ENCODE measurements around the gene DENND10.

The DENND10 gene

DNA sequence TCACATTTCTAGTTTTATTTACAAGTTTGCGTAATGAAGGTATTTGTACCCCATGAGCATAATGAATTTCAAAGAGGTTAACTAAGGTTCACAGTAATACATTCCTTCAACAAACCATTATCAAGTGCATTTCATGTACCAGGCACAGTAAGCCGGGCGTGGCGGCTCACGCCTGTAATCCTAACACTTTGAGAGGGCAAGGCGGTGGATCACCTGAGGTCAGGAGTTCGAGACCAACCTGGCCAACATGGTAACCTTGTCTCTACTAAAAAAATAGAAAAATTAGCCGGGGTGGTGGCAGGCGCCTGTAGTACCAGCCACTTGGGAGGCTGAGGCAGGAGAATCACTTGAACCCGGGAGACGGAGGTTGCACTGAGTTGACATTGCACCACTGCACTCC, 19.0 kb upstream of the DENND10 start:
- TF ChIP-seq, protein P1, sequence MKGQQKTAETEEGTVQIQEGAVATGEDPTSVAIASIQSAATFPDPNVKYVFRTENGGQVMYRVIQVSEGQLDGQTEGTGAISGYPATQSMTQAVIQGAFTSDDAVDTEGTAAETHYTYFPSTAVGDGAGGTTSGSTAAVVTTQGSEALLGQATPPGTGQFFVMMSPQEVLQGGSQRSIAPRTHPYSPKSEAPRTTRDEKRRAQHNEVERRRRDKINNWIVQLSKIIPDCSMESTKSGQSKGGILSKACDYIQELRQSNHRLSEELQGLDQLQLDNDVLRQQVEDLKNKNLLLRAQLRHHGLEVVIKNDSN (IDR thresholded peaks at IDR 0.05), result no peak
- TF ChIP-seq, protein P2, sequence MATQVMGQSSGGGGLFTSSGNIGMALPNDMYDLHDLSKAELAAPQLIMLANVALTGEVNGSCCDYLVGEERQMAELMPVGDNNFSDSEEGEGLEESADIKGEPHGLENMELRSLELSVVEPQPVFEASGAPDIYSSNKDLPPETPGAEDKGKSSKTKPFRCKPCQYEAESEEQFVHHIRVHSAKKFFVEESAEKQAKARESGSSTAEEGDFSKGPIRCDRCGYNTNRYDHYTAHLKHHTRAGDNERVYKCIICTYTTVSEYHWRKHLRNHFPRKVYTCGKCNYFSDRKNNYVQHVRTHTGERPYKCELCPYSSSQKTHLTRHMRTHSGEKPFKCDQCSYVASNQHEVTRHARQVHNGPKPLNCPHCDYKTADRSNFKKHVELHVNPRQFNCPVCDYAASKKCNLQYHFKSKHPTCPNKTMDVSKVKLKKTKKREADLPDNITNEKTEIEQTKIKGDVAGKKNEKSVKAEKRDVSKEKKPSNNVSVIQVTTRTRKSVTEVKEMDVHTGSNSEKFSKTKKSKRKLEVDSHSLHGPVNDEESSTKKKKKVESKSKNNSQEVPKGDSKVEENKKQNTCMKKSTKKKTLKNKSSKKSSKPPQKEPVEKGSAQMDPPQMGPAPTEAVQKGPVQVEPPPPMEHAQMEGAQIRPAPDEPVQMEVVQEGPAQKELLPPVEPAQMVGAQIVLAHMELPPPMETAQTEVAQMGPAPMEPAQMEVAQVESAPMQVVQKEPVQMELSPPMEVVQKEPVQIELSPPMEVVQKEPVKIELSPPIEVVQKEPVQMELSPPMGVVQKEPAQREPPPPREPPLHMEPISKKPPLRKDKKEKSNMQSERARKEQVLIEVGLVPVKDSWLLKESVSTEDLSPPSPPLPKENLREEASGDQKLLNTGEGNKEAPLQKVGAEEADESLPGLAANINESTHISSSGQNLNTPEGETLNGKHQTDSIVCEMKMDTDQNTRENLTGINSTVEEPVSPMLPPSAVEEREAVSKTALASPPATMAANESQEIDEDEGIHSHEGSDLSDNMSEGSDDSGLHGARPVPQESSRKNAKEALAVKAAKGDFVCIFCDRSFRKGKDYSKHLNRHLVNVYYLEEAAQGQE (IDR thresholded peaks at IDR 0.05; ENCODE audit: low read depth), result no peak
- TF ChIP-seq, protein P3, sequence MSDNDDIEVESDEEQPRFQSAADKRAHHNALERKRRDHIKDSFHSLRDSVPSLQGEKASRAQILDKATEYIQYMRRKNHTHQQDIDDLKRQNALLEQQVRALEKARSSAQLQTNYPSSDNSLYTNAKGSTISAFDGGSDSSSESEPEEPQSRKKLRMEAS (IDR thresholded peaks at IDR 0.05), result no peak
- TF ChIP-seq TAF1 (IDR thresholded peaks at IDR 0.05; ENCODE audit: low read depth) (no peak), YY1 (IDR thresholded peaks at IDR 0.05; ENCODE audit: low read depth) (no peak), CEBPB (IDR thresholded peaks at IDR 0.05) (no peak), RAD21 (IDR thresholded peaks at IDR 0.05; ENCODE audit: low read depth) (no peak), CREB1 (IDR thresholded peaks at IDR 0.05; ENCODE audit: low read depth) (no peak), NFIC (IDR thresholded peaks at IDR 0.05) (no peak), TCF12 (IDR thresholded peaks at IDR 0.05; ENCODE audit: low read depth) (no peak), ZBTB7A (IDR thresholded peaks at IDR 0.05; ENCODE audit: low read depth) (no peak), TEAD4 (IDR thresholded peaks at IDR 0.05) (no peak)

DNA sequence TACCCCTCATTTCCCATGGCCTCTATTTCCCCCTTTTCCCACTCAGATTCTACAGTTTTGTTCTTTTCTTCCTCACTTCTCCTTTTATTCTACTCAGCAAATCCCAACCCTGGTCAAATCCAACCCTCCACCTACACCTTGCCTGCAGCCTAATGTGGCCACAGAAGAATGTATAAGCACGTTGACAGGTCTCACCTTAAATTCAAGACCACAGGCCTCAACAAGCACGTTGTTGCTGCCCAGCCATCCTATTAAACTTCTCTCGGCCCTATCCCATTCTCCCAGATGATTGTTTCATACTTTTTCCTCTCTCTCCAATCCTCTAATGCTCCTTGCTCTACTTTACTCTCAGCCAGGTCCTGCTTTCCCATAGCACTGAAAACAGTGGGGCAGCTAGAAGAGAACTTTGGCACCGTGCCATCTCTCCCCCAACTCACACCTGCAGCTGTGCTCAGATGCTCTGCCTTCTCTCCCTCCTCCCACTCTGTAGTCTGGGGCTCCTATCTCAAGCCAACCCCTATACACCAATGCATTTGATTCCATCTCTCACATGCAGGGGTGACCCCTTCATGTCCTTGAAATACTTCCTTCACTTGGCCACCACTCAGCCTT, 16.5 kb upstream of the DENND10 start:
- TF ChIP-seq RAD21 (IDR thresholded peaks at IDR 0.05; ENCODE audit: low read depth) (no peak), FOXM1 (IDR thresholded peaks at IDR 0.05; ENCODE audit: borderline replicate concordance, low read depth) (no peak), YY1 (IDR thresholded peaks at IDR 0.05; ENCODE audit: low read depth) (no peak), TAF1 (IDR thresholded peaks at IDR 0.05; ENCODE audit: low read depth) (no peak), NFIC (IDR thresholded peaks at IDR 0.05) (peak; percentile 76)

DNA sequence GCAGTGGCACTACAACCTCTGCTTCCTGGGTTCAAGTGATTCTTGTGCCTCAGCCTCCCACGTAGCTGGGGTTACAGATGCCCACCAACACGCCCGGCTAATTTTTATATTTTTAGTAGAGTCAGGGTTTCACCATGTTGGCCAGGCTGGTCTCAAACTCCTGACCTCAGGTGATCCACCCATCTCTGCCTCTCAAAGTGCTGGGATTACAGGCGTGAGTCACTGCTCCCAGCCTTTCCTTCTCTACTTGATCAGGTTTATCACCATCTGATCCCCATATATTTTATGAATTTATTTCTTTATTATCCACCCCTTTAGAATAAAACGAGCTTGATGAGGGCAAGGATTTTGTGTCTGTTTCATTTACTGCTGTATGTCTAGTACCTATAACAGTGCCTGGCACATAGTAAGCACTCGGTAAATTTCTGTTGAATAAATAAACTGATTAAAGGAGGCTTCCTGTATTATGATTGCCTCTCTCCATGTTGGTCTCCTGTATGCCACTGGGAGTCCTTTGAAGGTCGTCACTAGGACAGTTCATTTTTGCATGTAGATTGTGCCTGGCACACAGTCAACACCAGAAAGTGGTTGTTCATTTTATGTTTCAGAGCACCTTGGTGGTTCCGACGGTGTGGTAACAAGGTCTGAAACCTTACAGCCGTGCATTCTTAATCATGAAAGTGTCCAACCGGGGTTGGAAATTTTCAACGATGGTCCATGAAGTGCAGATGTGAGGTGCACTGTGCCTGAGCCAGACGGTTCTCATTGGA, 13.7 kb upstream of the DENND10 start:
- TF ChIP-seq, protein P3 (IDR thresholded peaks at IDR 0.05), result no peak
- TF ChIP-seq FOXM1 (IDR thresholded peaks at IDR 0.05; ENCODE audit: borderline replicate concordance, low read depth), result no peak
- TF ChIP-seq EGR1 (IDR thresholded peaks at IDR 0.05), result no peak
- no peak for TF ChIP-seq TEAD4 (IDR thresholded peaks at IDR 0.05)
- TF ChIP-seq RAD21 (IDR thresholded peaks at IDR 0.05; ENCODE audit: low read depth), result no peak
- no peak for TF ChIP-seq YY1 (IDR thresholded peaks at IDR 0.05; ENCODE audit: low read depth)
- no peak for TF ChIP-seq TCF12 (IDR thresholded peaks at IDR 0.05; ENCODE audit: low read depth)
- TF ChIP-seq TAF1 (IDR thresholded peaks at IDR 0.05; ENCODE audit: low read depth), result no peak
- TF ChIP-seq NFIC (IDR thresholded peaks at IDR 0.05), result no peak
- TF ChIP-seq CEBPB (IDR thresholded peaks at IDR 0.05), result no peak
- TF ChIP-seq ZBTB7A (IDR thresholded peaks at IDR 0.05; ENCODE audit: low read depth), result no peak
- TF ChIP-seq, protein P1 (IDR thresholded peaks at IDR 0.05), result no peak
- TF ChIP-seq, protein P2 (IDR thresholded peaks at IDR 0.05; ENCODE audit: low read depth), result no peak
- TF ChIP-seq EP300 (IDR thresholded peaks at IDR 0.05; ENCODE audit: borderline replicate concordance), result no peak
- TF ChIP-seq CREB1 (IDR thresholded peaks at IDR 0.05; ENCODE audit: low read depth), result no peak

DNA sequence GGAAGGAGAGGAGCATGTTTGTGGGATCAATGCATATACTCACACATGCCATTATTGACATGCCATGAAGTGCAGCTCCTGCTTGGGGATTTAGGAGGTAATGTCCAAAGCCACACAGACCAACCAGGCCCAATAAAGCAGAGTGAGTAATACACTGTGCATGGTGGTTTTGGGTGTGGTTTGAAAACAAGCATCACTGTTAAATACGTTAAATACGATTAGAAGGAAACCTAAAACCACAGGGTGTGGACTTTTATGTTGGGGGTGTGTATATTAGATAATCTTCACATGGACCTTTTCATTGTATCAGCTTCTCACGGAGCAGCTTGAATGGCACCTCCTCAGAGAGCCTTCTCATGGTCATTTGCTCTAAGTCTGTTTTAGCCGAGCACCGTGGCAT, 12.9 kb upstream of the DENND10 start:
- TF ChIP-seq CREB1 (IDR thresholded peaks at IDR 0.05; ENCODE audit: low read depth) (no peak), CEBPB (IDR thresholded peaks at IDR 0.05) (no peak), YY1 (IDR thresholded peaks at IDR 0.05; ENCODE audit: low read depth) (no peak)

DNA sequence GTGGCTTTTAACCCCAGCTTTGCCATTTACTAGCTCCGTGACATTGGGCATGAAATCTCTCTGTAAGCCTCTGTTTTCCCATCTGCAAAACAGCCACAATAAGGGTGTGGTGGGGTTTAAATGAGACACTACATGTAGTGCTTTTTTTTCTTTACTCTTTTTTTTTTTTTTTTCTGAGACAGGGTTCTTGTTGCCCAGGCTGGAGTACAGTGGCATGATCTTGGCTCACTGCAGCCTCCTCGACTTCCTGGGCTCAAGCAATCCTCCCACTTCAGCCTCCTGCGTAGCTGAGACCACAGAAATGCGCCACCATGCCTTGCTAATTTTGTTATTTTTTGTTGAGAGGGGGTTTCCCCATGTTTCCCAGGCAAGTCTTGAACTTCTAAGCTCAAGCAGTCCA, 8.3 kb upstream of the DENND10 start:
- TF ChIP-seq TAF1 (IDR thresholded peaks at IDR 0.05; ENCODE audit: low read depth) (no peak), TEAD4 (IDR thresholded peaks at IDR 0.05) (no peak), NFIC (IDR thresholded peaks at IDR 0.05) (no peak), CREB1 (IDR thresholded peaks at IDR 0.05; ENCODE audit: low read depth) (no peak), YY1 (IDR thresholded peaks at IDR 0.05; ENCODE audit: low read depth) (no peak), FOXM1 (IDR thresholded peaks at IDR 0.05; ENCODE audit: borderline replicate concordance, low read depth) (no peak), RAD21 (IDR thresholded peaks at IDR 0.05; ENCODE audit: low read depth) (no peak), TCF12 (IDR thresholded peaks at IDR 0.05; ENCODE audit: low read depth) (no peak), ZBTB7A (IDR thresholded peaks at IDR 0.05; ENCODE audit: low read depth) (no peak), EGR1 (IDR thresholded peaks at IDR 0.05) (no peak)
- TF ChIP-seq, protein P1 (IDR thresholded peaks at IDR 0.05), result no peak

Measured in Ishikawa (cell line).